Measurements from ENCODE around the gene ZNF180.

DNA sequence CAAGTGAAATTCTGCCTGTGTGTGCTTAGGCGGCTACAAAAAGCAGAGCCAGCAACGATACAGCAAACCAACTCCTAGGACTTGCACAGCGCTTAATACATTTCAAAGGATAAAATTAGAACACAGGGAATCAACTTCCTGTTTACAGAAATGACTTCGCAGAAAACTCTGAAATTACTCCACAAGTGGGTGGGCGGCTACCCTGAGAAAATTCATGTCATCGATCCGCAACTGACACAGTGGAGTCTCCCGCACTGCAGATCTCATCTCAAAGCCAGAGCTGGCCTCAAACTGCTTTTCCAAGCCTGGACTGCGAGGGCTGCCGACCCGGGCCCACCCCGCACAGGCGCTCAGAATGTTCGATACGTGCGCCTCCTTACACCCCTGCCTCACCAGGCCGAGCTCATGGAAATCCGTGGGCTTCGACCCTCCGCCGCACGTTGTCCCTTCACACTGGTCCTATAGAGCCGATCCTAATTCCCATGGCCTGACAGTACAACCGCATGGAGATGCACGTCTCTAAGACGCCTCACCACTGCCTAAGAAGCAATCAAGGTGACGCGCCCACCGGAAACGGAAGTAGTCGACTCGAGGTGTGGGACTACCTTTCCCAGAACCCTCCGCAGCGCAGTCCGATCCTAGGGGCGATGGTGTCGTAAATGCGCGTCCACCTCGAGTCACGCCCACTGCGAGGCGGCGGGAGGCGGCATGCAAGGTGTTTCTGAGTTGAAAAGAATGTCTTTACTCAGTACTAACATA is 52.2 kb downstream of the ZNF180 start, which contains the start of gene ZNF229:
- TF ChIP-seq, protein P1, sequence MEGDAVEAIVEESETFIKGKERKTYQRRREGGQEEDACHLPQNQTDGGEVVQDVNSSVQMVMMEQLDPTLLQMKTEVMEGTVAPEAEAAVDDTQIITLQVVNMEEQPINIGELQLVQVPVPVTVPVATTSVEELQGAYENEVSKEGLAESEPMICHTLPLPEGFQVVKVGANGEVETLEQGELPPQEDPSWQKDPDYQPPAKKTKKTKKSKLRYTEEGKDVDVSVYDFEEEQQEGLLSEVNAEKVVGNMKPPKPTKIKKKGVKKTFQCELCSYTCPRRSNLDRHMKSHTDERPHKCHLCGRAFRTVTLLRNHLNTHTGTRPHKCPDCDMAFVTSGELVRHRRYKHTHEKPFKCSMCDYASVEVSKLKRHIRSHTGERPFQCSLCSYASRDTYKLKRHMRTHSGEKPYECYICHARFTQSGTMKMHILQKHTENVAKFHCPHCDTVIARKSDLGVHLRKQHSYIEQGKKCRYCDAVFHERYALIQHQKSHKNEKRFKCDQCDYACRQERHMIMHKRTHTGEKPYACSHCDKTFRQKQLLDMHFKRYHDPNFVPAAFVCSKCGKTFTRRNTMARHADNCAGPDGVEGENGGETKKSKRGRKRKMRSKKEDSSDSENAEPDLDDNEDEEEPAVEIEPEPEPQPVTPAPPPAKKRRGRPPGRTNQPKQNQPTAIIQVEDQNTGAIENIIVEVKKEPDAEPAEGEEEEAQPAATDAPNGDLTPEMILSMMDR (conservative IDR thresholded peaks at IDR 0.05; ENCODE audit: low read length), result no peak
- no peak for TF ChIP-seq EZH2phosphoT487 (IDR thresholded peaks at IDR 0.05; ENCODE audit: borderline replicate concordance, low read depth, low read length)

Data from OCI-LY7 (cell line).